Measurements from ENCODE around the gene TMEM183A.

GRCh38 chr1:202965422-202965821 lies 41.8 kb upstream of the TMEM183A start:
- no peak for TF ChIP-seq CTCF (IDR thresholded peaks at IDR 0.05)
- TF ChIP-seq POLR2A (IDR thresholded peaks at IDR 0.05): no peak
- TF ChIP-seq POLR2AphosphoS5 (IDR thresholded peaks at IDR 0.05): no peak

Data from breast epithelium (tissue), 3 donors.